HepG2 (cell line): ENCODE data around the gene DBNDD2. TPM values are rescaled to one million over a fixed set of nuclear protein-coding genes. Genes with fewer than 3 reads are reported as not detected.

Experiments used
- ATF7-NPFF ChIP-seq: sonication (generic); formaldehyde crosslinking; IDR thresholded peaks from 2 replicates; pipeline ENCODE4 v1.8.1; 2023; ENCODE audit warnings: mild to moderate bottlenecking, low read depth, missing genetic modification reagents, moderate library complexity
- CEBPZ ChIP-seq: IDR thresholded peaks from 2 replicates; pipeline ENCODE4 v1.6.1; 2012; ENCODE audit warnings: low read length, improper control_type of control experiment
- CHD4 ChIP-seq: fragments of 200-600 bp; sonication (generic); IDR thresholded peaks from 2 replicates; pipeline ENCODE4 v1.7.0; 2017; ENCODE audit warnings: mild to moderate bottlenecking, low read length, borderline replicate concordance
- ETV6 ChIP-seq: sonication (generic); formaldehyde crosslinking; conservative IDR thresholded peaks from 2 replicates; pipeline ENCODE4 v1.4.0; 2020; ENCODE audit warnings: missing genetic modification reagents
- FOXK2 ChIP-seq: fragments of 450-650 bp; IDR thresholded peaks from 2 replicates; pipeline ENCODE4 v1.6.1; 2016
- NRL ChIP-seq: sonication (generic); formaldehyde crosslinking; IDR thresholded peaks from 2 replicates; pipeline ENCODE4 v1.5.0; 2020; ENCODE audit warnings: missing genetic modification reagents, mild to moderate bottlenecking, moderate library complexity, borderline replicate concordance
- PRDM15 ChIP-seq: sonication (generic); formaldehyde crosslinking; IDR thresholded peaks from 2 replicates; pipeline ENCODE4 v1.4.0; 2020; ENCODE audit warnings: missing genetic modification reagents
- SPEN ChIP-seq: sonication (generic); formaldehyde crosslinking; IDR thresholded peaks from 2 replicates; pipeline ENCODE4 v1.5.1; 2020; ENCODE audit warnings: low read depth, mild to moderate bottlenecking, missing genetic modification reagents
- ZBTB21 ChIP-seq: sonication (generic); formaldehyde crosslinking; IDR thresholded peaks from 2 replicates; pipeline ENCODE4 v1.4.0; 2020; ENCODE audit warnings: missing genetic modification reagents
- ZMAT3 ChIP-seq: sonication (generic); formaldehyde crosslinking; conservative IDR thresholded peaks from 2 replicates; pipeline ENCODE4 v1.7.0; 2021; ENCODE audit warnings: missing genetic modification reagents
- ZNF225 ChIP-seq: sonication (generic); formaldehyde crosslinking; IDR thresholded peaks from 2 replicates; pipeline ENCODE4 v1.4.0; 2020; ENCODE audit warnings: mild to moderate bottlenecking, missing genetic modification reagents
- ZNF251 ChIP-seq: sonication (generic); formaldehyde crosslinking; IDR thresholded peaks from 2 replicates; pipeline ENCODE4 v1.9.0; 2021; ENCODE audit warnings: mild to moderate bottlenecking, missing genetic modification reagents
- ZNF354B ChIP-seq: sonication (generic); formaldehyde crosslinking; IDR thresholded peaks from 2 replicates; pipeline ENCODE4 v1.8.0; 2022; ENCODE audit warnings: mild to moderate bottlenecking, missing genetic modification reagents
- ZNF7 ChIP-seq: IDR thresholded peaks from 2 replicates; pipeline ENCODE4 v1.6.1; 2016; ENCODE audit warnings: missing biosample characterization, missing genetic modification reagents
- polyA plus RNA-seq, 8 experiments: library from polyadenylated mRNA; depleted of rRNA in 3 of 8; stranded (reverse) in 7 of 8; unstranded in 1 of 8; fragments of >200 nt; fragmentation: Illumina TruSeq in 4 of 8; extraction: Trizol in 4 of 8; gene quantifications; 2 replicates each; pipeline versions ENCODE4 v1.2.1 to v1.2.3, GENCODE V29; 2011 to 2016; ENCODE audit warnings: low read depth in 4 of 8, missing spikeins in 1 of 8, mixed read lengths in 1 of 8; ENCODE audit not compliant: insufficient read depth in 1 of 8
- total RNA-seq, 5 experiments: library from RNA; depleted of rRNA; stranded (reverse); fragments of >200 nt; fragmentation: Illumina TruSeq; extraction: Trizol; gene quantifications; 2 replicates each; pipeline ENCODE4 v1.2.3, GENCODE V29; 2016; ENCODE audit warnings: low read depth in 1 of 5
- TF ChIP-seq, protein P1 (sequence below): sonication (generic); formaldehyde crosslinking; IDR thresholded peaks from 2 replicates; pipeline ENCODE4 v1.8.0; 2023; ENCODE audit warnings: mild to moderate bottlenecking, missing genetic modification reagents
- TF ChIP-seq, protein P2 (sequence below): sonication (generic); formaldehyde crosslinking; IDR thresholded peaks from 2 replicates; pipeline ENCODE4 v1.4.0; 2020; ENCODE audit warnings: missing genetic modification reagents
- TF ChIP-seq, protein P3 (sequence below): sonication (generic); formaldehyde crosslinking; IDR thresholded peaks from 2 replicates; pipeline ENCODE4 v1.8.0; 2022; ENCODE audit warnings: missing genetic modification reagents, mild to moderate bottlenecking, inconsistent platforms, borderline replicate concordance

DBNDD2 gene
- total and polyA plus RNA-seq, 2 of the 13 experiments (the other 11 are each of a cell fraction or from before 2014, with no cell fraction given), result 16.7 to 47.6 TPM

- TF ChIP-seq CHD4 (no peak), ZBTB21 (CRISPR knock-in tag) (no peak), ATF7-NPFF (CRISPR knock-in tag) (peak; percentile 85), FOXK2 (no peak), ZNF7 (CRISPR knock-in tag) (no peak), PRDM15 (no peak), SPEN (peak; percentile 55; the same call in 1 of the 2 replicates), ZNF251 (CRISPR knock-in tag) (no peak), ETV6 (CRISPR knock-in tag) (no peak), ZNF354B (0 out of 2 replicates have a peak, but pooled peaks have one; percentile 30), ZMAT3 (CRISPR knock-in tag) (peak; percentile 70; the same call in 1 of the 2 replicates), CEBPZ (no peak), NRL (CRISPR knock-in tag) (peak; percentile 58; the same call in 1 of the 2 replicates), ZNF225 (peak; percentile 29; the same call in 1 of the 2 replicates)
- TF ChIP-seq, protein P1, sequence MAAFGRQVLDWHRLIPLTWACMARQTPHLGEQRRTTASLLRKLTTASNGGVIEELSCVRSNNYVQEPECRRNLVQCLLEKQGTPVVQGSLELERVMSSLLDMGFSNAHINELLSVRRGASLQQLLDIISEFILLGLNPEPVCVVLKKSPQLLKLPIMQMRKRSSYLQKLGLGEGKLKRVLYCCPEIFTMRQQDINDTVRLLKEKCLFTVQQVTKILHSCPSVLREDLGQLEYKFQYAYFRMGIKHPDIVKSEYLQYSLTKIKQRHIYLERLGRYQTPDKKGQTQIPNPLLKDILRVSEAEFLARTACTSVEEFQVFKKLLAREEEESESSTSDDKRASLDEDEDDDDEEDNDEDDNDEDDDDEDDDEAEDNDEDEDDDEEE, result peak; percentile 58; the same call in 1 of the 2 replicates
- TF ChIP-seq, protein P2, sequence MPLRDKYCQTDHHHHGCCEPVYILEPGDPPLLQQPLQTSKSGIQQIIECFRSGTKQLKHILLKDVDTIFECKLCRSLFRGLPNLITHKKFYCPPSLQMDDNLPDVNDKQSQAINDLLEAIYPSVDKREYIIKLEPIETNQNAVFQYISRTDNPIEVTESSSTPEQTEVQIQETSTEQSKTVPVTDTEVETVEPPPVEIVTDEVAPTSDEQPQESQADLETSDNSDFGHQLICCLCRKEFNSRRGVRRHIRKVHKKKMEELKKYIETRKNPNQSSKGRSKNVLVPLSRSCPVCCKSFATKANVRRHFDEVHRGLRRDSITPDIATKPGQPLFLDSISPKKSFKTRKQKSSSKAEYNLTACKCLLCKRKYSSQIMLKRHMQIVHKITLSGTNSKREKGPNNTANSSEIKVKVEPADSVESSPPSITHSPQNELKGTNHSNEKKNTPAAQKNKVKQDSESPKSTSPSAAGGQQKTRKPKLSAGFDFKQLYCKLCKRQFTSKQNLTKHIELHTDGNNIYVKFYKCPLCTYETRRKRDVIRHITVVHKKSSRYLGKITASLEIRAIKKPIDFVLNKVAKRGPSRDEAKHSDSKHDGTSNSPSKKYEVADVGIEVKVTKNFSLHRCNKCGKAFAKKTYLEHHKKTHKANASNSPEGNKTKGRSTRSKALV (CRISPR knock-in tag), result peak; percentile 96
- TF ChIP-seq, protein P3, sequence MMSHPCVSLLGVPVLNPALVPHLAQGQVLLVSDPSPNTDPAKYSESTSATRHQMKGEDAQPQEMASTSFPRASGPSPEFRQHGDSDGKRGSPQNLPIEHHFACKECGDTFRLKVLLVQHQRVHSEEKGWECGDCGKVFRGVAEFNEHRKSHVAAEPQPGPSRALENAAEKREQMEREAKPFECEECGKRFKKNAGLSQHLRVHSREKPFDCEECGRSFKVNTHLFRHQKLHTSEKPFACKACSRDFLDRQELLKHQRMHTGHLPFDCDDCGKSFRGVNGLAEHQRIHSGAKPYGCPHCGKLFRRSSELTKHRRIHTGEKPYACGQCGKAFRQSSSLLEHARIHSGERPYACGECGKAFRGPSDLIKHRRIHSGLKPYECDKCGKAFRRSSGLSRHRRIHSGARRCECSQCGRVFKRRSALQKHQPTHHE, result no peak
These were observed 1.6 kb upstream of the DBNDD2 start (continued) for GRCh38 chr20:45406260-45407066.
